CD14-positive monocyte (primary cell): ENCODE data around the gene FAM114A2. TPM values are rescaled to one million over a fixed set of nuclear protein-coding genes. Genes with fewer than 3 reads are reported as not detected.

Source experiments
- DNase-seq, 3 donors: peaks; one replicate each; pipeline ENCODE4 v3.0.0-alpha.2; 2011 to 2022
- H2AFZ ChIP-seq: 2 replicates; pipeline ENCODE4 v1.6.0; 2012; ENCODE audit warnings: mild to moderate bottlenecking, low read depth, low read length, inconsistent platforms; ENCODE audit not compliant: insufficient read depth, poor library complexity, severe bottlenecking
- H3K27ac ChIP-seq, 2 donors: 1 replicate in 1 of 2; 2 replicates in 1 of 2; pipeline ENCODE4 v1.5.1; 2012 to 2013; ENCODE audit warnings: low read length in 2 of 2, control low read depth in 1 of 2, inconsistent platforms in 1 of 2, low read depth in 1 of 2, mild to moderate bottlenecking in 1 of 2
- H3K27me3 ChIP-seq, 2 donors: one replicate each; pipeline versions ENCODE4 v1.6.0 to v1.6.1; 2011 to 2013; ENCODE audit warnings: low read length in 2 of 2; ENCODE audit not compliant: control insufficient read depth in 2 of 2, insufficient read depth in 2 of 2
- H3K36me3 ChIP-seq, 2 donors: replicated peaks in 1 of 2; 1 replicate in 1 of 2; 2 replicates in 1 of 2; pipeline versions ENCODE4 v1.5.1 to v1.6.1; 2012 to 2013; ENCODE audit warnings: low read length in 2 of 2, control low read depth in 1 of 2, inconsistent platforms in 1 of 2, mild to moderate bottlenecking in 1 of 2; ENCODE audit not compliant: insufficient read depth in 2 of 2, control insufficient read depth in 1 of 2
- H3K4me1 ChIP-seq, 2 donors: 1 replicate in 1 of 2; 2 replicates in 1 of 2; pipeline versions ENCODE4 v1.5.1 to v1.6.1; 2012 to 2013; ENCODE audit warnings: low read length in 2 of 2, control low read depth in 1 of 2, inconsistent platforms in 1 of 2, mild to moderate bottlenecking in 1 of 2, moderate library complexity in 1 of 2; ENCODE audit not compliant: insufficient read depth in 2 of 2, control insufficient read depth in 1 of 2
- H3K4me2 ChIP-seq: replicated peaks from 2 replicates; pipeline ENCODE3; 2012; ENCODE audit warnings: low read length, moderate library complexity, mild to moderate bottlenecking; ENCODE audit not compliant: poor library complexity, severe bottlenecking; ENCODE audit errors: extremely low read depth
- H3K4me3 ChIP-seq, 3 experiments: fragments of 200-600 bp in 1 of 3; sonication (generic) in 1 of 3; replicated peaks in 1 of 3; 1 replicate in 2 of 3; 2 replicates in 1 of 3; pipeline ENCODE4 v1.5.1; 2011 to 2013; ENCODE audit warnings: low read length in 3 of 3, mild to moderate bottlenecking in 3 of 3, control low read depth in 2 of 3, low read depth in 2 of 3, inconsistent platforms in 1 of 3, moderate library complexity in 1 of 3
- H3K79me2 ChIP-seq: 2 replicates; pipeline ENCODE4 v1.6.0; 2012; ENCODE audit warnings: mild to moderate bottlenecking, control low read depth, inconsistent platforms, low read length, moderate library complexity; ENCODE audit not compliant: insufficient read depth
- H3K9ac ChIP-seq: 2 replicates; pipeline ENCODE4 v1.6.0; 2017; ENCODE audit warnings: low read length, mild to moderate bottlenecking; ENCODE audit not compliant: insufficient read depth, poor library complexity, severe bottlenecking
- H3K9me3 ChIP-seq, 2 donors: replicated peaks in 1 of 2; 1 replicate in 1 of 2; 2 replicates in 1 of 2; pipeline versions ENCODE4 v1.5.1 to v1.6.1; 2012 to 2013; ENCODE audit warnings: low read length in 2 of 2, control low read depth in 1 of 2; ENCODE audit not compliant: control insufficient read depth in 1 of 2, insufficient read depth in 1 of 2
- H4K20me1 ChIP-seq: 2 replicates; pipeline ENCODE4 v1.6.0; 2012; ENCODE audit warnings: mild to moderate bottlenecking, low read length, control low read depth, moderate library complexity; ENCODE audit not compliant: insufficient read depth
- H3K27ac Mint-ChIP-seq, 7 donors: one replicate each; pipeline ENCODE4 v1.8.0; 2020; ENCODE audit warnings: mild to moderate bottlenecking in 7 of 7, mixed read lengths in 7 of 7, moderate library complexity in 6 of 7, inconsistent platforms in 2 of 7
- H3K27me3 Mint-ChIP-seq, 3 donors: one replicate each; pipeline ENCODE4 v1.8.0; 2021 to 2022; ENCODE audit warnings: low read depth in 3 of 3, mild to moderate bottlenecking in 3 of 3, mixed read lengths in 3 of 3, moderate library complexity in 3 of 3, inconsistent platforms in 1 of 3
- H3K36me3 Mint-ChIP-seq, 2 donors: one replicate each; pipeline ENCODE4 v1.8.0; 2020; ENCODE audit warnings: mixed read lengths in 2 of 2, inconsistent platforms in 1 of 2, mild to moderate bottlenecking in 1 of 2
- H3K4me1 Mint-ChIP-seq: one replicate; pipeline ENCODE4 v1.8.0; 2020; ENCODE audit warnings: mild to moderate bottlenecking, mixed read lengths
- H3K4me3 Mint-ChIP-seq, 2 donors: one replicate each; pipeline ENCODE4 v1.8.0; 2020; ENCODE audit warnings: mild to moderate bottlenecking in 2 of 2, mixed read lengths in 2 of 2, moderate library complexity in 1 of 2
- H3K9me3 Mint-ChIP-seq, 7 donors: one replicate each; pipeline ENCODE4 v1.8.0; 2020 to 2022; ENCODE audit warnings: mixed read lengths in 7 of 7, mild to moderate bottlenecking in 6 of 7, moderate library complexity in 6 of 7, inconsistent platforms in 2 of 7
- CTCF ChIP-seq: fragments of 200-600 bp; IDR thresholded peaks from one replicate; pipeline ENCODE4 v1.8.0; 2022; ENCODE audit warnings: antibody characterized with exemption, mild to moderate bottlenecking
- WGBS: methylation state at CpG from one replicate; pipeline ENCODE4 v1.1.5; 2013; ENCODE audit warnings: missing lambda C conversion rate; ENCODE audit not compliant: insufficient coverage; 5-methylcytosine and 5-hydroxymethylcytosine counted together
- intact Hi-C, 2 donors: fragments of 100-400 bp; cut with micrococcal nuclease; formaldehyde crosslinking; loops; one replicate each; pipeline versions ENCODE4 v1.15.0 to v1.15.1; 2023
- polyA plus RNA-seq, 3 donors: library from polyadenylated mRNA; depleted of rRNA in 1 of 3; unstranded in 2 of 3; stranded (reverse) in 1 of 3; fragments of 300-500 nt in 2 of 3; fragments of >200 nt in 1 of 3; fragmentation: Illumina TruSeq in 2 of 3; gene quantifications; 1 replicate in 2 of 3; 2 replicates in 1 of 3; pipeline ENCODE4 v1.2.3, GENCODE V29; 2012 to 2021

The FAM114A2 gene
- polyA plus RNA-seq, 3 donors: 6.7 to 18.4 (median 15.6) TPM

GRCh38 chr5:153957205-153957604 is 81.5 kb downstream of the FAM114A2 start:
- no peak overlapping the region for H3K4me3 ChIP-seq
- no peak overlapping the region for H3K4me2 ChIP-seq
- no peak overlapping the region for H2AFZ ChIP-seq
- no peaks in the 10 kb centered on the region for H3K9me3 ChIP-seq
- no peaks in the 10 kb centered on the region for H3K27me3 ChIP-seq
- no peak overlapping the region for H3K27ac ChIP-seq
- no peaks in the 10 kb centered on the region for H4K20me1 ChIP-seq
- DNase-seq: no peak
- intact Hi-C loops: no loop called here
- no peak overlapping the region for H3K9ac ChIP-seq
- TF ChIP-seq CTCF: no peak
- H3K36me3 ChIP-seq: no peaks in the 10 kb centered on the region
- H3K4me3 Mint-ChIP-seq: no peak overlapping the region
- no peaks in the 10 kb centered on the region for H3K9me3 Mint-ChIP-seq
- no peaks in the 10 kb centered on the region for H3K36me3 Mint-ChIP-seq
- H3K27me3 Mint-ChIP-seq: peaks cover 2 to 11% (median 7%) of the 10 kb centered on the region in 3 donors
- no peaks in the 10 kb centered on the region for H3K79me2 ChIP-seq
- H3K4me1 ChIP-seq: no peaks in the 10 kb centered on the region
- 83% methylated on average over 3 of the region's 4 CpGs for WGBS
- H3K27ac Mint-ChIP-seq: no peak overlapping the region
- no peaks in the 10 kb centered on the region for H3K4me1 Mint-ChIP-seq

- TF ChIP-seq CTCF: no peak
These were observed 85.3 kb downstream of the FAM114A2 start for GRCh38 chr5:153953411-153953810.

More at GRCh38 chr5:153953411-153953810, 85.3 kb downstream of the FAM114A2 start:
- no peak for DNase-seq
- no peak overlapping the region for H3K4me3 Mint-ChIP-seq
- no peaks in the 10 kb centered on the region for H3K9me3 Mint-ChIP-seq
- H3K4me2 ChIP-seq: no peak overlapping the region
- no peaks in the 10 kb centered on the region for H3K36me3 Mint-ChIP-seq
- no peak overlapping the region for H3K9ac ChIP-seq
- no peaks in the 10 kb centered on the region for H3K4me1 ChIP-seq
- H4K20me1 ChIP-seq: no peaks in the 10 kb centered on the region
- H3K27ac Mint-ChIP-seq: no peak overlapping the region
- intact Hi-C loops: no loop called here
- peaks cover 0 to 8% (median 4%) of the 10 kb centered on the region in 3 donors for H3K27me3 Mint-ChIP-seq
- H3K4me3 ChIP-seq: no peak overlapping the region
- H3K36me3 ChIP-seq: no peaks in the 10 kb centered on the region
- H2AFZ ChIP-seq: no peak overlapping the region
- no peaks in the 10 kb centered on the region for H3K9me3 ChIP-seq
- WGBS: 76% methylated on average over 2 of the region's 3 CpGs
- no peaks in the 10 kb centered on the region for H3K27me3 ChIP-seq
- no peaks in the 10 kb centered on the region for H3K4me1 Mint-ChIP-seq
- no peak overlapping the region for H3K27ac ChIP-seq
- H3K79me2 ChIP-seq: no peaks in the 10 kb centered on the region
